Bronchial epithelial cell (primary cell): Measurements from ENCODE around the gene SRMS. TPM values are rescaled to one million over a fixed set of nuclear protein-coding genes. Genes with fewer than 3 reads are reported as not detected.

Experiments
- total RNA-seq: library from RNA; depleted of rRNA; stranded (reverse); fragments of >200 nt; gene quantifications from 2 replicates; pipeline ENCODE4 v1.2.1, GENCODE V29; 2014

The SRMS gene
- total RNA-seq, 1 donor from 2014 or later, result 0.79 TPM

Other genes starting within 250 kb of the SRMS start
- gene CHRNA4, start 186.4 kb downstream of the SRMS start, total RNA-seq, result not detected in 2 replicates
- not detected in 2 replicates for gene KCNQ2, start 75.1 kb downstream of the SRMS start, total RNA-seq
- 1.1 and 1.9 TPM in 2 replicates for gene EEF1A2, start 48.7 kb downstream of the SRMS start, total RNA-seq
- 21.9 and 35.6 TPM in 2 replicates for gene PPDPF, start 27.0 kb downstream of the SRMS start, total RNA-seq
- 59.5 and 107 TPM in 2 replicates for gene PTK6, start 10.4 kb downstream of the SRMS start, total RNA-seq
- 0.26 and 0.90 TPM in 2 replicates for gene FNDC11, start 6.4 kb upstream of the SRMS start, total RNA-seq
- gene HELZ2, start 26.5 kb upstream of the SRMS start, total RNA-seq, result 13.7 and 30.6 TPM in 2 replicates
- gene GMEB2, start 79.4 kb upstream of the SRMS start, total RNA-seq, result 13.2 and 13.8 TPM in 2 replicates
- 0.26 TPM in 1 of 2 replicates, not detected in the other for gene STMN3, start 105.7 kb upstream of the SRMS start, total RNA-seq
- gene RTEL1, start 110.6 kb upstream of the SRMS start, total RNA-seq, result 4.5 and 5.8 TPM in 2 replicates
- gene TNFRSF6B, start 148.9 kb upstream of the SRMS start, total RNA-seq, result 4.9 and 7.1 TPM in 2 replicates
- gene ARFRP1, start 160.2 kb upstream of the SRMS start, total RNA-seq, result 49.2 and 55.5 TPM in 2 replicates
- 17.7 and 25.5 TPM in 2 replicates for gene ZGPAT, start 160.3 kb upstream of the SRMS start, total RNA-seq
- 0.53 and 2.0 TPM in 2 replicates for gene LIME1, start 188.9 kb upstream of the SRMS start, total RNA-seq
- 14.0 and 21.8 TPM in 2 replicates for gene SLC2A4RG, start 192.0 kb upstream of the SRMS start, total RNA-seq